K562 (cell line): ENCODE measurements around the gene TCF4. TPM values are rescaled to one million over a fixed set of nuclear protein-coding genes. Genes with fewer than 3 reads are reported as not detected.

ENCODE experiments used
- ATAC-seq: fragments of 200-7000 bp; cut with Tn5 transposase; 3 replicates; pipeline ENCODE4 v1.9.1; 2020; ENCODE audit warnings: moderate library complexity
- BruUV-seq: library from RNA; stranded (reverse); fragments of 400-500 nt; replicated peaks from 2 replicates; lab custom pipeline; 2021; lab: Mats Ljungman, UMichigan
- CTCF ChIA-PET: fragments of 300-600 bp; formaldehyde crosslinking; extraction: SDS; loops from one replicate; lab custom pipeline; 2021; ENCODE audit warnings: low intra/inter-chr PET ratio; lab: Yijun Ruan, JAX
- POLR2A ChIA-PET: fragments of 300-600, 350-650 bp; sonication (Branson Sonifier 250); formaldehyde crosslinking; extraction: SDS; loops from one replicate; lab custom pipeline; 2021; ENCODE audit warnings: antibody characterized with exemption, inconsistent platforms; lab: Yijun Ruan, JAX
- DNase-seq, 4 experiments: peaks; one replicate each; pipeline versions ENCODE4 v3.0.0 to v3.0.0-alpha.2; 2011 to 2018; ENCODE audit warnings: low spot score in 3 of 4, mixed read lengths in 3 of 4; ENCODE audit errors: extremely low read depth in 1 of 4
- FAIRE-seq: peaks from 2 replicates; lab custom pipeline; 2011; peaks lifted over from hg19 to GRCh38; lab: Jason Lieb, UNC
- H2AFZ ChIP-seq: 2 replicates; pipeline ENCODE4 v1.6.0; 2011; ENCODE audit warnings: low read depth, low read length, control low read depth, inconsistent platforms
- H3K27ac ChIP-seq: fragments of 200-600 bp; 3 replicates; pipeline ENCODE4 v1.8.0; 2011; ENCODE audit warnings: low read depth, mild to moderate bottlenecking, control low read depth, inconsistent platforms, low read length, moderate library complexity, mixed read lengths; ENCODE audit errors: extremely low read depth
- H3K27me3 ChIP-seq, 2 experiments: fragments of 300-600 bp in 1 of 2; 2 replicates in 1 of 2; 3 replicates in 1 of 2; pipeline versions ENCODE4 v1.6.0 to v1.8.0; 2011; ENCODE audit warnings: inconsistent platforms in 2 of 2, low read length in 2 of 2, mild to moderate bottlenecking in 1 of 2, mixed read lengths in 1 of 2, moderate library complexity in 1 of 2; ENCODE audit not compliant: control insufficient read depth in 2 of 2, insufficient read depth in 2 of 2
- H3K36me3 ChIP-seq: fragments of 300-600 bp; 3 replicates; pipeline ENCODE4 v1.8.0; 2011; ENCODE audit warnings: mild to moderate bottlenecking, low read length, inconsistent platforms; ENCODE audit not compliant: control insufficient read depth, insufficient read depth
- H3K4me1 ChIP-seq, 2 experiments: fragments of 200-600 bp in 1 of 2; replicated peaks in 1 of 2; 2 replicates in 1 of 2; 3 replicates in 1 of 2; pipeline versions ENCODE4 v1.5.1 to v1.8.0; 2011; ENCODE audit warnings: inconsistent platforms in 2 of 2, low read length in 2 of 2, mild to moderate bottlenecking in 1 of 2, mixed read lengths in 1 of 2, moderate library complexity in 1 of 2; ENCODE audit not compliant: control insufficient read depth in 2 of 2, insufficient read depth in 2 of 2
- H3K4me2 ChIP-seq: 2 replicates; pipeline ENCODE4 v1.6.1; 2011; ENCODE audit warnings: low read length, control low read depth, inconsistent platforms, mixed read lengths; ENCODE audit not compliant: insufficient read depth
- H3K4me3 ChIP-seq: fragments of 200-600 bp; sonication (generic), shearing (Covaris generic); 2 replicates; pipeline ENCODE4 v1.5.1; 2016; ENCODE audit warnings: control low read depth, inconsistent platforms
- H3K79me2 ChIP-seq: fragments of 200-600 bp; 3 replicates; pipeline ENCODE4 v1.8.0; 2011; ENCODE audit warnings: low read length, inconsistent platforms; ENCODE audit not compliant: control insufficient read depth, insufficient read depth
- H3K9ac ChIP-seq, 2 experiments: 2 replicates each; pipeline versions ENCODE4 v1.6.0 to v1.6.1; 2011; ENCODE audit warnings: low read depth in 2 of 2, low read length in 2 of 2, control low read depth in 1 of 2, inconsistent platforms in 1 of 2, mild to moderate bottlenecking in 1 of 2, mixed read lengths in 1 of 2; ENCODE audit not compliant: insufficient read depth in 1 of 2
- H3K9me1 ChIP-seq: one replicate; pipeline ENCODE4 v1.6.0; 2011; ENCODE audit warnings: inconsistent platforms, mild to moderate bottlenecking, low read length, moderate library complexity; ENCODE audit not compliant: control insufficient read depth, insufficient read depth
- H3K9me3 ChIP-seq: replicated peaks from 2 replicates; pipeline ENCODE4 v1.5.1; 2011; ENCODE audit warnings: low read depth, low read length, inconsistent platforms; ENCODE audit not compliant: control insufficient read depth, insufficient read depth
- H4K20me1 ChIP-seq: replicated peaks from 2 replicates; pipeline ENCODE4 v1.6.1; 2011; ENCODE audit warnings: low read length, inconsistent platforms, mixed read lengths; ENCODE audit not compliant: control insufficient read depth, insufficient read depth
- PTRF ChIP-seq: fragments of 450-650 bp; IDR thresholded peaks from 2 replicates; pipeline ENCODE4 v1.6.1; 2016; ENCODE audit warnings: mild to moderate bottlenecking, missing genetic modification characterization, missing compliant biosample characterization
- SAFB2 ChIP-seq: fragments of 200-400 bp; formaldehyde crosslinking; IDR thresholded peaks from 2 replicates; pipeline ENCODE4 v1.6.1; 2018; ENCODE audit warnings: borderline replicate concordance, low read length, low read depth, moderate library complexity; ENCODE audit not compliant: severe bottlenecking
- WGBS: fragments of 100-300 bp; shearing (Covaris generic); methylation state at CpG from one replicate; pipeline ENCODE4 v1.1.6; 2016; ENCODE audit warnings: low coverage, mixed read lengths; ENCODE audit not compliant: insufficient coverage; ENCODE audit errors: missing lambda C conversion rate; 5-methylcytosine and 5-hydroxymethylcytosine counted together
- in situ Hi-C: fragments of 300-500 bp; cut with MboI; formaldehyde crosslinking; loops from 4 replicates; pipeline ENCODE4 v1.15.0; 2018; ENCODE audit warnings: inconsistent platforms, mixed read lengths
- intact Hi-C: fragments of 100-400 bp; cut with micrococcal nuclease; formaldehyde crosslinking; loops from 2 replicates; pipeline ENCODE4 v1.14.2; 2022
- polyA plus RNA-seq, 8 experiments: library from polyadenylated mRNA; depleted of rRNA in 4 of 8; stranded (reverse) in 5 of 8; unstranded in 3 of 8; fragments of >200 nt; fragmentation: Nextera tagmentation in 2 of 8; fragmentation: Illumina TruSeq in 1 of 8; extraction: Ambion mirVana in 2 of 8; extraction: Trizol in 1 of 8; gene quantifications; 2 replicates each; pipeline versions ENCODE4 v1.2.1 to v1.2.3, GENCODE V29; 2011 to 2014; ENCODE audit warnings: inconsistent platforms in 1 of 8, missing spikeins in 1 of 8
- total RNA-seq, 7 experiments: library from RNA; depleted of rRNA in 6 of 7; stranded (reverse); fragments of >200 nt in 6 of 7; fragmentation: Illumina TruSeq in 2 of 7; extraction: Trizol in 2 of 7; gene quantifications; 2 replicates each; pipeline versions ENCODE4 v1.2.1 to v1.2.3, GENCODE V29; 2011 to 2021; ENCODE audit warnings: low replicate concordance in 1 of 7
- TF ChIP-seq, protein P1 (sequence below): fragments of 450-650 bp; IDR thresholded peaks from 2 replicates; pipeline ENCODE4 v1.6.1; 2016; ENCODE audit warnings: mild to moderate bottlenecking

The TCF4 gene
- total and polyA plus RNA-seq, 9 of the 15 experiments (the other 6 are each of a cell fraction or from before 2014, with no cell fraction given) = 4.8 to 24.7 (median 15.2) TPM

- intact Hi-C loops (no loop called here), in situ Hi-C loops (no loop called here)
- H3K27me3 ChIP-seq = no peaks in the 10 kb centered on the region
- DNase-seq = no peak
- FAIRE-seq = no peak
- no peaks in the 10 kb centered on the region for H3K36me3 ChIP-seq
- no peaks in the 10 kb centered on the region for H3K4me1 ChIP-seq
- H3K4me3 ChIP-seq = no peak overlapping the region
- TF ChIP-seq, protein P1, sequence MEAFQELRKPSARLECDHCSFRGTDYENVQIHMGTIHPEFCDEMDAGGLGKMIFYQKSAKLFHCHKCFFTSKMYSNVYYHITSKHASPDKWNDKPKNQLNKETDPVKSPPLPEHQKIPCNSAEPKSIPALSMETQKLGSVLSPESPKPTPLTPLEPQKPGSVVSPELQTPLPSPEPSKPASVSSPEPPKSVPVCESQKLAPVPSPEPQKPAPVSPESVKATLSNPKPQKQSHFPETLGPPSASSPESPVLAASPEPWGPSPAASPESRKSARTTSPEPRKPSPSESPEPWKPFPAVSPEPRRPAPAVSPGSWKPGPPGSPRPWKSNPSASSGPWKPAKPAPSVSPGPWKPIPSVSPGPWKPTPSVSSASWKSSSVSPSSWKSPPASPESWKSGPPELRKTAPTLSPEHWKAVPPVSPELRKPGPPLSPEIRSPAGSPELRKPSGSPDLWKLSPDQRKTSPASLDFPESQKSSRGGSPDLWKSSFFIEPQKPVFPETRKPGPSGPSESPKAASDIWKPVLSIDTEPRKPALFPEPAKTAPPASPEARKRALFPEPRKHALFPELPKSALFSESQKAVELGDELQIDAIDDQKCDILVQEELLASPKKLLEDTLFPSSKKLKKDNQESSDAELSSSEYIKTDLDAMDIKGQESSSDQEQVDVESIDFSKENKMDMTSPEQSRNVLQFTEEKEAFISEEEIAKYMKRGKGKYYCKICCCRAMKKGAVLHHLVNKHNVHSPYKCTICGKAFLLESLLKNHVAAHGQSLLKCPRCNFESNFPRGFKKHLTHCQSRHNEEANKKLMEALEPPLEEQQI = no peak
- TF ChIP-seq SAFB2 (no peak), PTRF (tag) (no peak)
- BruUV-seq = no TSS peak
- no peaks in the 10 kb centered on the region for H3K9me3 ChIP-seq
- H4K20me1 ChIP-seq = no peaks in the 10 kb centered on the region; the same call in 1 of the 2 replicates
- H3K27ac ChIP-seq = no peak overlapping the region
- no peak overlapping the region for H3K4me2 ChIP-seq
- no peaks in the 10 kb centered on the region for H3K79me2 ChIP-seq
- H3K9ac ChIP-seq = no peak overlapping the region
- no peak for ATAC-seq
- no peak overlapping the region for H2AFZ ChIP-seq
- ChIA-PET CTCF (no interaction called here), POLR2A (no interaction called here)
- WGBS = 75% methylated on average over 4 of the region's 4 CpGs
- no peaks in the 10 kb centered on the region for H3K9me1 ChIP-seq
Observed at GRCh38 chr18:55310044-55310676, 277.8 kb downstream of the TCF4 start.
